GM12891 (cell line): Measurements from ENCODE around the gene FGF12.

ENCODE experiments used
- PAX5 ChIP-seq: IDR thresholded peaks from 2 replicates; pipeline ENCODE4 v1.6.1; 2011; ENCODE audit warnings: low read length, moderate library complexity, mild to moderate bottlenecking; ENCODE audit not compliant: insufficient read depth, severe bottlenecking
- POLR2A ChIP-seq: IDR thresholded peaks from 2 replicates; pipeline ENCODE4 v1.6.1; 2011; ENCODE audit warnings: low read depth, low read length, control low read depth
- POLR2AphosphoS5 ChIP-seq: IDR thresholded peaks from 2 replicates; pipeline ENCODE4 v1.6.1; 2011; ENCODE audit warnings: low read depth, low read length, control low read depth
- POU2F2 ChIP-seq: IDR thresholded peaks from 2 replicates; pipeline ENCODE4 v1.6.1; 2011; ENCODE audit warnings: low read depth, mild to moderate bottlenecking, control low read depth, low read length, moderate library complexity
- SPI1 ChIP-seq: IDR thresholded peaks from 2 replicates; pipeline ENCODE4 v1.6.1; 2011; ENCODE audit warnings: low read depth, low read length, control low read depth
- TAF1 ChIP-seq: IDR thresholded peaks from 2 replicates; pipeline ENCODE4 v1.6.1; 2011; ENCODE audit warnings: low read depth, low read length, control low read depth

GRCh38 chr3:192747145-192747544 lies 19.8 kb upstream of the FGF12 start:
- TF ChIP-seq POU2F2 (no peak), POLR2A (no peak), POLR2AphosphoS5 (no peak), SPI1 (no peak), TAF1 (no peak), PAX5 (no peak)
